ENCODE data around the gene PTX4. TPM values are rescaled to one million over a fixed set of nuclear protein-coding genes. Genes with fewer than 3 reads are reported as not detected.
"Not testable (repeated sequence)": the region's sequence is repeated elsewhere in the genome, so short reads cannot be mapped to it uniquely, and the experiment has no call there.

The PTX4 gene
- total RNA-seq, 1 experiment from 2014 or later, result not detected

GRCh38 chr16:1444730-1445517 lies 43.8 kb downstream of the PTX4 start:
- DNase-seq (ENCODE audit: low read depth), result no peak

- DNase-seq (ENCODE audit: low read depth), result no peak
These were observed 44.6 kb downstream of the PTX4 start, which contains the start of gene CCDC154 for GRCh38 chr16:1443980-1444729. Gene CCDC154 (minus strand): TSS chr16:1444556. CDS start chr16:1444322, 234 bp downstream.

- DNase-seq (ENCODE audit: low read depth), result no peak
These were observed 45.3 kb downstream of the PTX4 start for GRCh38 chr16:1443403-1443973.

- no peak for DNase-seq (ENCODE audit: low read depth)
These were observed 46.0 kb downstream of the PTX4 start for GRCh38 chr16:1442697-1443096.

- DNase-seq (ENCODE audit: low read depth), result no peak
These were observed 47.3 kb downstream of the PTX4 start for GRCh38 chr16:1441391-1441829.

GRCh38 chr16:1439699-1440074 lies 49.1 kb downstream of the PTX4 start:
- DNase-seq (ENCODE audit: low read depth), result not testable (repeated sequence)

- DNase-seq (ENCODE audit: low read depth), result no peak
These were observed 49.6 kb downstream of the PTX4 start for GRCh38 chr16:1439058-1439698.

GRCh38 chr16:1438229-1439057 lies 50.3 kb downstream of the PTX4 start:
- DNase-seq (ENCODE audit: low read depth), result no peak

GRCh38 chr16:1437606-1438005 lies 51.1 kb downstream of the PTX4 start:
- DNase-seq (ENCODE audit: low read depth), result no peak

GRCh38 chr16:1436731-1437355 lies 51.9 kb downstream of the PTX4 start:
- no peak for DNase-seq (ENCODE audit: low read depth)

GRCh38 chr16:1435921-1436697 lies 52.6 kb downstream of the PTX4 start:
- DNase-seq (ENCODE audit: low read depth), result no peak

Other genes with a start within 250 kb of the PTX4 start
- not detected in 2 replicates for gene TPSAB1, start 248.2 kb downstream of the PTX4 start, total RNA-seq (2014; rRNA removed)
- gene TPSD1, start 232.9 kb downstream of the PTX4 start, total RNA-seq (2014; rRNA removed), result not detected in 2 replicates
- gene UBE2I, start 179.3 kb downstream of the PTX4 start, total RNA-seq (2014; rRNA removed), result 49.2 and 78.2 TPM in 2 replicates
- gene BAIAP3, start 155.3 kb downstream of the PTX4 start, total RNA-seq (2014; rRNA removed), result 0.46 and 0.51 TPM in 2 replicates
- 114 and 124 TPM in 2 replicates for gene TSR3, start 137.1 kb downstream of the PTX4 start, total RNA-seq (2014; rRNA removed)
- 46.4 and 54.4 TPM in 2 replicates for gene GNPTG, start 137.0 kb downstream of the PTX4 start, total RNA-seq (2014; rRNA removed)
- 14.6 and 23.7 TPM in 2 replicates for gene UNKL, start 74.2 kb downstream of the PTX4 start, total RNA-seq (2014; rRNA removed)
- 13.2 and 17.2 TPM in 2 replicates for gene UQCC4, start 68.2 kb downstream of the PTX4 start, total RNA-seq (2014; rRNA removed)
- gene PERCC1, start 57.9 kb downstream of the PTX4 start, total RNA-seq (2014; rRNA removed), result not detected in 2 replicates
- gene CCDC154, start 44.4 kb downstream of the PTX4 start, total RNA-seq (2014; rRNA removed), result 0.06 TPM in 2 replicates
- gene CLCN7, start 13.9 kb downstream of the PTX4 start, total RNA-seq (2014; rRNA removed), result 42.8 and 55.6 TPM in 2 replicates
- 30.3 and 32.9 TPM in 2 replicates for gene TELO2, start 4.4 kb upstream of the PTX4 start, total RNA-seq (2014; rRNA removed)
- not detected in 2 replicates for gene TMEM204, start 44.7 kb upstream of the PTX4 start, total RNA-seq (2014; rRNA removed)
- 9.9 and 18.3 TPM in 2 replicates for gene IFT140, start 123.1 kb upstream of the PTX4 start, total RNA-seq (2014; rRNA removed)
- 6.9 and 7.9 TPM in 2 replicates for gene CRAMP1, start 123.4 kb upstream of the PTX4 start, total RNA-seq (2014; rRNA removed)
- gene JPT2, start 189.3 kb upstream of the PTX4 start, total RNA-seq (2014; rRNA removed), result 59.1 and 62.8 TPM in 2 replicates
- 45.9 and 55.4 TPM in 2 replicates for gene MAPK8IP3, start 217.3 kb upstream of the PTX4 start, total RNA-seq (2014; rRNA removed)